Breast epithelium (tissue), 3 donors: Measurements from ENCODE around the gene SEC23IP.

Source experiments
- POLR2A ChIP-seq: fragments of 450-650 bp; IDR thresholded peaks from one replicate; pipeline ENCODE4 v1.6.1; 2016; ENCODE audit warnings: antibody characterized with exemption, mild to moderate bottlenecking, moderate library complexity
- POLR2AphosphoS5 ChIP-seq, 3 donors: sonication (generic); formaldehyde crosslinking; IDR thresholded peaks; one replicate each; pipeline ENCODE4 v1.6.1; 2017; ENCODE audit warnings: antibody characterized with exemption in 3 of 3
- TF ChIP-seq, protein P1 (sequence below), 3 donors: fragments of 450-650 bp; IDR thresholded peaks; one replicate each; pipeline ENCODE4 v1.5.1; 2016 to 2017; ENCODE audit warnings: antibody characterized with exemption in 3 of 3, mild to moderate bottlenecking in 3 of 3, moderate library complexity in 3 of 3

DNA sequence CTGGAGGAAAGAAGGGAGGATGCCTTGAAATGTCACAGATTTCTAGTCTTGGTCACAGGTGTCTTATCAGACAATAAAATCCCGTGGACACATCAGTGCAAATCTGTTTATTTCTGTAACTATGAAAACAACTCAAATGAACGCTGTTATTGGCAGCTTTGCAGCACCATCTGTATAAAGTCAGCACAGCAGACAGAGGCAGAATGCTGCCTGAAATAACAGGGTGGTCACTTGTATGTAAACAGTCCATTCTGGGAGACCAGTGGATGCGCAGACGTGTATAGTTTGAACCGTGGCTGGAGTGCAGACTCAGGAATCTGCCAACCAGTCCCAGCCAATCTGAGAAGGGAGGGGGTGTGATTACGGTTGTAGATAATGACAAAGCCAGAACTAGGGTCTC, 54.8 kb downstream of the SEC23IP start:
- no peak for TF ChIP-seq POLR2A
- TF ChIP-seq, protein P1, sequence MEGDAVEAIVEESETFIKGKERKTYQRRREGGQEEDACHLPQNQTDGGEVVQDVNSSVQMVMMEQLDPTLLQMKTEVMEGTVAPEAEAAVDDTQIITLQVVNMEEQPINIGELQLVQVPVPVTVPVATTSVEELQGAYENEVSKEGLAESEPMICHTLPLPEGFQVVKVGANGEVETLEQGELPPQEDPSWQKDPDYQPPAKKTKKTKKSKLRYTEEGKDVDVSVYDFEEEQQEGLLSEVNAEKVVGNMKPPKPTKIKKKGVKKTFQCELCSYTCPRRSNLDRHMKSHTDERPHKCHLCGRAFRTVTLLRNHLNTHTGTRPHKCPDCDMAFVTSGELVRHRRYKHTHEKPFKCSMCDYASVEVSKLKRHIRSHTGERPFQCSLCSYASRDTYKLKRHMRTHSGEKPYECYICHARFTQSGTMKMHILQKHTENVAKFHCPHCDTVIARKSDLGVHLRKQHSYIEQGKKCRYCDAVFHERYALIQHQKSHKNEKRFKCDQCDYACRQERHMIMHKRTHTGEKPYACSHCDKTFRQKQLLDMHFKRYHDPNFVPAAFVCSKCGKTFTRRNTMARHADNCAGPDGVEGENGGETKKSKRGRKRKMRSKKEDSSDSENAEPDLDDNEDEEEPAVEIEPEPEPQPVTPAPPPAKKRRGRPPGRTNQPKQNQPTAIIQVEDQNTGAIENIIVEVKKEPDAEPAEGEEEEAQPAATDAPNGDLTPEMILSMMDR (IDR thresholded peaks at IDR 0.05): no peak
- no peak for TF ChIP-seq POLR2AphosphoS5 (IDR thresholded peaks at IDR 0.05)
